ENCODE data around the gene CPNE5.

Gene CPNE5

DNA sequence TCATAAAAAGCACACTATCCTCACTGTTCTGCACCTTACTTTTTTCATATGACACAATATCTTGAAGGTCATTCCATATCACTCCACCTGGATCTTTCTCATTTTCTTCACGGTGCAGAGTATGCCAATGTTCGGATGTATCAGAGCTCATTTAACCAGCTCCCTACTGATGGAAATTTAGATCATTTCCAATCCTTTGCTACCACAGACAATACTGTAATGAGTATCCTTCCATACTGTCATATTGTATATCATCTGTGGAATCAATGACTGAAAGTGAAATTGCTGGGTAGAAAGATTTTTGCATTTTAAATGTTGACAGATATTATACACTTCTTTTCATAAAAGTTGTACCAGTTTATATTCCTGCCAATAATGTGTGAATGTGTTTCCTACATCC lies 143.8 kb downstream of the CPNE5 start:
- no peak overlapping the region for H3K4me3 ChIP-seq (ENCODE audit: low read depth, low read length)
- H3K4me1 ChIP-seq, result no peaks in the 10 kb centered on the region
- TF ChIP-seq, protein P1, sequence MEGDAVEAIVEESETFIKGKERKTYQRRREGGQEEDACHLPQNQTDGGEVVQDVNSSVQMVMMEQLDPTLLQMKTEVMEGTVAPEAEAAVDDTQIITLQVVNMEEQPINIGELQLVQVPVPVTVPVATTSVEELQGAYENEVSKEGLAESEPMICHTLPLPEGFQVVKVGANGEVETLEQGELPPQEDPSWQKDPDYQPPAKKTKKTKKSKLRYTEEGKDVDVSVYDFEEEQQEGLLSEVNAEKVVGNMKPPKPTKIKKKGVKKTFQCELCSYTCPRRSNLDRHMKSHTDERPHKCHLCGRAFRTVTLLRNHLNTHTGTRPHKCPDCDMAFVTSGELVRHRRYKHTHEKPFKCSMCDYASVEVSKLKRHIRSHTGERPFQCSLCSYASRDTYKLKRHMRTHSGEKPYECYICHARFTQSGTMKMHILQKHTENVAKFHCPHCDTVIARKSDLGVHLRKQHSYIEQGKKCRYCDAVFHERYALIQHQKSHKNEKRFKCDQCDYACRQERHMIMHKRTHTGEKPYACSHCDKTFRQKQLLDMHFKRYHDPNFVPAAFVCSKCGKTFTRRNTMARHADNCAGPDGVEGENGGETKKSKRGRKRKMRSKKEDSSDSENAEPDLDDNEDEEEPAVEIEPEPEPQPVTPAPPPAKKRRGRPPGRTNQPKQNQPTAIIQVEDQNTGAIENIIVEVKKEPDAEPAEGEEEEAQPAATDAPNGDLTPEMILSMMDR (IDR thresholded peaks at IDR 0.05; ENCODE audit: low read depth, low read length), result no peak
- H3K9me3 ChIP-seq, result no peaks in the 10 kb centered on the region
- DNase-seq, result no peak
- no peaks in the 10 kb centered on the region for H3K27me3 ChIP-seq
- H3K36me3 ChIP-seq, result no peaks in the 10 kb centered on the region

DNA sequence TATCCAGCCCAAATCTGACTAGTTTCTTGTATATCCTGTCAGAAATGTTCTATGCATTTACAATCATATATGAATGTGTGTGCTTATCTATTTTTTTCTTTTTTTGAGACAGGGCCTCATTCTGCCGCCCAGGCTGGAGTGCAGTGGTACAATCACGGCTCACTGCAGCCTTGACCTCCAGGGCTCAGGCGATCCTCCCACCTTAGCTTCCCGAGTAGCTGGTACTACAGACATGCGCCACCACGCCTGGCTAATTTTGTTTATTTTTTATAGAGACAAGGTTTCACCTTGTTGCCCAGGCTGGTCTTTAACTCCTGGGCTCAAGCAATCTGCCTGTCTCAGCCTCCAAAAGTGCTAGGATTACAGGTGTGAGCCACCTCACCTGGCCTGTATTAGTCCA lies 144.6 kb downstream of the CPNE5 start:
- DNase-seq, result no peak
- Histone ChIP-seq H3K4me3 (ENCODE audit: low read depth, low read length) (no peak overlapping the region), H3K4me1 (no peaks in the 10 kb centered on the region), H3K36me3 (no peaks in the 10 kb centered on the region), H3K27me3 (no peaks in the 10 kb centered on the region), H3K9me3 (no peaks in the 10 kb centered on the region)
- TF ChIP-seq, protein P1 (IDR thresholded peaks at IDR 0.05; ENCODE audit: low read depth, low read length), result no peak

DNA sequence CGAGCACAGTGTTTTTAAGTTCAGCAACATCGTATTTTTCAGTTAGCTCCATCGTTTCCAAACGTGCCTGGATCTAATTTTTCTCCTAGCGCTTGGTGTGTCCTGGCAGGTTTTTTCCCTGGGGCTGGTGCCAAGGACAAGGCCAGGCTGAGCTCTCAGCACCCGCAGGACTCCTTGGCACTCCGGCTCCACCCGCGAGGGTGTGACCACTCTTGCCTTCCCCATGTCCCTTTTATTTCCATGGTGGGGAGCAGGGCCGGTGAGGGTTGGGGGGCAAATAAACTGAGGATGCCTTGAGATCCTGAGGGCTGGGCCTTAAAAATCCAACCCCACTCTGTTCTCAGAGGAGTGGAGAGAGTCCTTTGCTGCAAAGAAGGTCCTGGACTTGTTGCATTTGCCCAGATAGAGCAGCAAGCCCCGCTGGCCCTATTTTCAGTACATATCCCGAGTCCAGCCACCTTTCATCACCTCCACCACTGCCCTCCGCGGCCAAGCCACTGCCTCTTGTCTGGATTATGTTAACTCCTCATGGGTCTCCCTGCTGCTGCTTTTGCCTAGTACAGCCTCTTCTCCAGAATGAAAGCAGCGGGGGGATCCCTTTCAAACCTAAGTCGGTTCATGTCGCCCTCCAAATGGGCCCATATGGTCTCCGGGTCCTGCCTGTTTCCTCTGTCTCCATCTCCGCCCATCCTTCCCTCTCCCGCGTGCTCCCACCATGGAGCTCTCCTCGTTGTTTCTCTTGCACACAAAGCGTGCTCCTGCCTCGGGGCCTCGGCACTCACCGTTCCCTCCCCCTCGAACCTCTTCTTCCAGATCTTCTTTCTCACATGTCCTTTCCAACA lies 146.2 kb downstream of the CPNE5 start:
- Histone ChIP-seq H3K4me3 (ENCODE audit: low read depth, low read length) (no peak overlapping the region), H3K27me3 (no peaks in the 10 kb centered on the region), H3K9me3 (no peaks in the 10 kb centered on the region), H3K36me3 (no peaks in the 10 kb centered on the region), H3K4me1 (no peaks in the 10 kb centered on the region)
- no peak for DNase-seq
- TF ChIP-seq, protein P1 (IDR thresholded peaks at IDR 0.05; ENCODE audit: low read depth, low read length), result no peak

DNA sequence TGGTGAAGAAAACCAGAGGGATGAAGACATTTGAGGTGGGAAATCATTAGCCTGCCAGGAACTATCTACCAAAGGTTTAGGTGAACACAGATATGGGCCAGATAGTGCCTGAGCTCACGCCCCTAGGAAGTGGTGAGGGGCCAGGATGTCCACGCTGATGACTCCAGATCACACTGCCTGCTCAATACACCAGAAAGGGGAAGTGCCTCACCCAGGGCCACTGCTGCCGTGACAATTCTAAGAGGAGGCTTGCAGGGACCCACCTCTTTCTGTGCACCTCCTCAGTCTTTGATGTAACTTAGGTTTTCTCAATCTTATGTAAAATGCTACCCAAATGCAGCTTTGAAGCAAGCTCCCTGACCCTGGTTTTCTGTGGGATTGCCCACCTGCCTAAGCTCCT lies 147.0 kb downstream of the CPNE5 start:
- H3K4me3 ChIP-seq (ENCODE audit: low read depth, low read length), result no peak overlapping the region
- H3K9me3 ChIP-seq, result no peaks in the 10 kb centered on the region
- no peak for DNase-seq
- H3K27me3 ChIP-seq, result no peaks in the 10 kb centered on the region
- H3K36me3 ChIP-seq, result no peaks in the 10 kb centered on the region
- no peaks in the 10 kb centered on the region for H3K4me1 ChIP-seq
- TF ChIP-seq, protein P1 (IDR thresholded peaks at IDR 0.05; ENCODE audit: low read depth, low read length), result no peak

DNA sequence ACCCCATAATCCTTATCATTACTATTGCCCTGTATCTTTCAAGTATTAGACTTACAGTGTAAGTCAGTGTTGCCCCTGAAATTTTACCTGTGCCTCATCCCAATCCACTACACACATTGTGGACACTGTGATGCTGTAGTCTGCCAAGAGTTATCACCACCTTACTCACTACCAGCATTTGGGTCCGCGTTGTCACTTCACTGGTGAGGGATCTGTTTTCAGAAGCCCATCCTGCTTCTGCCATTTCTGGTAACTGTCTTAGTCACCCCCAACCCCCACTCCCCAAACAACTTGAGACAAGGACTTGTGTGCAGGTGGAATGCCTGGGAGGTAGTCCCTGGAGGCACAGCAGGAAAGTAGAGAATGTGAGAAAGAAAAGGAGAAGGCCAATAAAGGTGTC lies 147.6 kb downstream of the CPNE5 start:
- Histone ChIP-seq H3K27me3 (no peaks in the 10 kb centered on the region), H3K9me3 (no peaks in the 10 kb centered on the region), H3K36me3 (no peaks in the 10 kb centered on the region), H3K4me3 (ENCODE audit: low read depth, low read length) (no peak overlapping the region), H3K4me1 (no peaks in the 10 kb centered on the region)
- TF ChIP-seq, protein P1 (IDR thresholded peaks at IDR 0.05; ENCODE audit: low read depth, low read length), result no peak
- no peak for DNase-seq

DNA sequence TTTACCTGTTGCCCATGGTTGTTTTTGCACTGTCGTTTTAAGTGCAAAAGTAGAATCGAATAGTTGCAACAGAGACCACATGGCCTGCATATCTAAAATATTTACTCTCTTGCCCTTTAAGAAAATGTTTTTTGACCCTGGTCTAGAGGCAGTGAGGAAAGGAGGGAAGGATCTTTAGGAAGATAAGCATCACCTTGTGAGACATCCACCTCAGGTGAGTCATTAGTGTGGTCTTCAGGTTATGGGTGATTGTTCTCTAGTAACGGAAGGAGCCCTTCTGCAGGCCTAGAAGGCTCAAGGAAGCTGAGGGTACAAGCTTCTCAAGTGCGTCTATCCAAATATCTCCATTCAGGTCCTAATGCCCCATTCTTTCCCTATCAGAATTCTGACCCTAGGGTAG lies 148.2 kb downstream of the CPNE5 start:
- H3K27me3 ChIP-seq, result no peaks in the 10 kb centered on the region
- H3K36me3 ChIP-seq, result no peaks in the 10 kb centered on the region
- no peaks in the 10 kb centered on the region for H3K4me1 ChIP-seq

More for the DNA sequence above, 148.2 kb downstream of the CPNE5 start:
- DNase-seq, result no peak
- TF ChIP-seq, protein P1 (IDR thresholded peaks at IDR 0.05; ENCODE audit: low read depth, low read length), result no peak
- Histone ChIP-seq H3K9me3 (no peaks in the 10 kb centered on the region), H3K4me3 (ENCODE audit: low read depth, low read length) (no peak overlapping the region)
